Measurements from ENCODE around the gene APCDD1L.

Gene APCDD1L

GRCh38 chr20:58469616-58470015, 45.6 kb downstream of the APCDD1L start:
- no peak overlapping the region for H3K4me3 ChIP-seq
- no peaks in the 10 kb centered on the region for H3K9me3 ChIP-seq (replicated peaks in 1 of 11)
- no peaks in the 10 kb centered on the region for H3K36me3 ChIP-seq
- H3K9ac ChIP-seq: no peak overlapping the region
- TF ChIP-seq Cebpa-rat (IDR thresholded peaks at IDR 0.05): no peak
- H3K27ac ChIP-seq: no peak overlapping the region
- no peak overlapping the region for H3K4me2 ChIP-seq
- H3K4me1 ChIP-seq: no peaks in the 10 kb centered on the region
- H4K20me1 ChIP-seq: peaks cover 0 to 9% (median 0%) of the 10 kb centered on the region in 11 experiments; a peak in 4 of 22 replicates
- H3K27me3 ChIP-seq: no peaks in the 10 kb centered on the region

- Histone ChIP-seq H3K4me2 (no peak overlapping the region), H3K36me3 (no peaks in the 10 kb centered on the region), H3K27ac (no peak overlapping the region), H3K27me3 (no peaks in the 10 kb centered on the region), H3K9ac (no peak overlapping the region), H4K20me1 (peaks cover 0 to 9% (median 0%) of the 10 kb centered on the region in 11 experiments; a peak in 4 of 22 replicates), H3K4me1 (no peaks in the 10 kb centered on the region; a peak in 1 of 20 replicates), H3K4me3 (no peak overlapping the region), H3K9me3 (replicated peaks in 1 of 11) (peaks cover 0 to 7% (median 4%) of the 10 kb centered on the region in 11 experiments; a peak in 12 of 22 replicates)
- no peak for TF ChIP-seq Cebpa-rat (IDR thresholded peaks at IDR 0.05)
Observed at GRCh38 chr20:58467572-58468527, 47.3 kb downstream of the APCDD1L start.

GRCh38 chr20:58466729-58467571, 48.2 kb downstream of the APCDD1L start:
- peaks cover 0 to 9% (median 0%) of the 10 kb centered on the region in 11 experiments; a peak in 4 of 22 replicates for H4K20me1 ChIP-seq
- H3K4me3 ChIP-seq: no peak overlapping the region
- H3K36me3 ChIP-seq: no peaks in the 10 kb centered on the region
- no peaks in the 10 kb centered on the region for H3K27me3 ChIP-seq
- H3K27ac ChIP-seq: no peak overlapping the region
- H3K9ac ChIP-seq: no peak overlapping the region
- peaks cover 6 to 15% (median 10%) of the 10 kb centered on the region in 11 experiments; a peak in 15 of 22 replicates for H3K9me3 ChIP-seq (replicated peaks in 1 of 11)
- no peak overlapping the region for H3K4me2 ChIP-seq
- no peak for TF ChIP-seq Cebpa-rat (IDR thresholded peaks at IDR 0.05)
- no peaks in the 10 kb centered on the region; a peak in 1 of 20 replicates for H3K4me1 ChIP-seq

- H3K36me3 ChIP-seq: no peaks in the 10 kb centered on the region
- H3K9ac ChIP-seq: no peak overlapping the region
- no peak overlapping the region for H3K4me2 ChIP-seq
- peaks cover 6 to 15% (median 10%) of the 10 kb centered on the region in 11 experiments; a peak in 15 of 22 replicates for H3K9me3 ChIP-seq (replicated peaks in 1 of 11)
- H4K20me1 ChIP-seq: peaks cover 0 to 9% (median 0%) of the 10 kb centered on the region in 11 experiments; a peak in 4 of 22 replicates
- H3K4me1 ChIP-seq: no peaks in the 10 kb centered on the region; a peak in 1 of 20 replicates
- no peak for TF ChIP-seq Cebpa-rat (IDR thresholded peaks at IDR 0.05)
- H3K27ac ChIP-seq: no peak overlapping the region
- H3K4me3 ChIP-seq: no peak overlapping the region
- H3K27me3 ChIP-seq: no peaks in the 10 kb centered on the region
Observed at GRCh38 chr20:58466095-58466708, 49.0 kb downstream of the APCDD1L start.

GRCh38 chr20:58464838-58465237, 50.4 kb downstream of the APCDD1L start:
- TF ChIP-seq Cebpa-rat (IDR thresholded peaks at IDR 0.05): no peak
- H3K9ac ChIP-seq: no peak overlapping the region
- H3K4me1 ChIP-seq: peaks cover under 1 to 11% (median 10%) of the 10 kb centered on the region in 10 experiments; a peak in 19 of 20 replicates
- peaks cover 6 to 15% (median 10%) of the 10 kb centered on the region in 11 experiments; a peak in 15 of 22 replicates for H3K9me3 ChIP-seq (replicated peaks in 1 of 11)
- no peak overlapping the region for H3K27ac ChIP-seq
- peaks cover 0 to 18% (median 3%) of the 10 kb centered on the region in 11 experiments; a peak in 18 of 22 replicates for H4K20me1 ChIP-seq
- H3K4me3 ChIP-seq: no peak overlapping the region
- no peaks in the 10 kb centered on the region for H3K27me3 ChIP-seq
- no peak overlapping the region for H3K4me2 ChIP-seq
- no peaks in the 10 kb centered on the region for H3K36me3 ChIP-seq

GRCh38 chr20:58463256-58463655, 51.9 kb downstream of the APCDD1L start:
- Histone ChIP-seq H3K4me2 (peak overlapping the region in 1 of 11 experiments; percentile 0; a peak in 1 of 22 replicates), H3K4me1 (peaks cover 17 to 27% (median 26%) of the 10 kb centered on the region in 10 experiments), H3K27ac (no peak overlapping the region), H3K9ac (no peak overlapping the region), H3K4me3 (no peak overlapping the region), H3K27me3 (no peaks in the 10 kb centered on the region), H4K20me1 (peaks cover 5 to 32% (median 18%) of the 10 kb centered on the region in 11 experiments; a peak in 20 of 22 replicates), H3K36me3 (no peaks in the 10 kb centered on the region), H3K9me3 (replicated peaks in 1 of 11) (peaks cover 6 to 15% (median 10%) of the 10 kb centered on the region in 11 experiments; a peak in 15 of 22 replicates)
- TF ChIP-seq Cebpa-rat (IDR thresholded peaks at IDR 0.05): no peak

- peaks cover 5 to 37% (median 30%) of the 10 kb centered on the region in 11 experiments; a peak in 20 of 22 replicates for H4K20me1 ChIP-seq
- no peak for TF ChIP-seq Cebpa-rat (IDR thresholded peaks at IDR 0.05)
- H3K36me3 ChIP-seq: no peaks in the 10 kb centered on the region
- H3K4me2 ChIP-seq: no peak overlapping the region
- no peak overlapping the region for H3K9ac ChIP-seq
- peaks cover 23 to 40% (median 39%) of the 10 kb centered on the region in 10 experiments for H3K4me1 ChIP-seq
- H3K27me3 ChIP-seq: no peaks in the 10 kb centered on the region
- H3K27ac ChIP-seq: no peak overlapping the region
- H3K9me3 ChIP-seq (replicated peaks in 1 of 11): peaks cover 6 to 15% (median 10%) of the 10 kb centered on the region in 11 experiments; a peak in 15 of 22 replicates
- no peak overlapping the region for H3K4me3 ChIP-seq
Observed at GRCh38 chr20:58461899-58462298, 53.3 kb downstream of the APCDD1L start.

GRCh38 chr20:58461104-58461503, 54.1 kb downstream of the APCDD1L start:
- Histone ChIP-seq H3K4me1 (peaks cover 23 to 43% (median 41%) of the 10 kb centered on the region in 10 experiments), H3K27ac (no peak overlapping the region), H3K9me3 (replicated peaks in 1 of 11) (peaks cover 6 to 15% (median 10%) of the 10 kb centered on the region in 11 experiments; a peak in 15 of 22 replicates), H4K20me1 (peaks cover 5 to 43% (median 30%) of the 10 kb centered on the region in 11 experiments; a peak in 20 of 22 replicates), H3K4me3 (no peak overlapping the region), H3K9ac (no peak overlapping the region), H3K36me3 (no peaks in the 10 kb centered on the region), H3K4me2 (0 out of 22 replicates have a peak overlapping the region, but pooled peaks of 1 of the 11 experiments have one; percentile 86), H3K27me3 (no peaks in the 10 kb centered on the region)
- no peak for TF ChIP-seq Cebpa-rat (IDR thresholded peaks at IDR 0.05)

Data from BLaER1 treated with 17β-estradiol and CSF1 and Interleukin-3, amounts not matched to agents 10 nM and 100 nM (cell line).